ENCODE results near the gene HOXA6. TPM values are rescaled to one million over a fixed set of nuclear protein-coding genes. Genes with fewer than 3 reads are reported as not detected.

The HOXA6 gene
- total and polyA plus RNA-seq, 9 of the 15 experiments (the other 6 are each of a cell fraction or from before 2014, with no cell fraction given), result not detected

DNA sequence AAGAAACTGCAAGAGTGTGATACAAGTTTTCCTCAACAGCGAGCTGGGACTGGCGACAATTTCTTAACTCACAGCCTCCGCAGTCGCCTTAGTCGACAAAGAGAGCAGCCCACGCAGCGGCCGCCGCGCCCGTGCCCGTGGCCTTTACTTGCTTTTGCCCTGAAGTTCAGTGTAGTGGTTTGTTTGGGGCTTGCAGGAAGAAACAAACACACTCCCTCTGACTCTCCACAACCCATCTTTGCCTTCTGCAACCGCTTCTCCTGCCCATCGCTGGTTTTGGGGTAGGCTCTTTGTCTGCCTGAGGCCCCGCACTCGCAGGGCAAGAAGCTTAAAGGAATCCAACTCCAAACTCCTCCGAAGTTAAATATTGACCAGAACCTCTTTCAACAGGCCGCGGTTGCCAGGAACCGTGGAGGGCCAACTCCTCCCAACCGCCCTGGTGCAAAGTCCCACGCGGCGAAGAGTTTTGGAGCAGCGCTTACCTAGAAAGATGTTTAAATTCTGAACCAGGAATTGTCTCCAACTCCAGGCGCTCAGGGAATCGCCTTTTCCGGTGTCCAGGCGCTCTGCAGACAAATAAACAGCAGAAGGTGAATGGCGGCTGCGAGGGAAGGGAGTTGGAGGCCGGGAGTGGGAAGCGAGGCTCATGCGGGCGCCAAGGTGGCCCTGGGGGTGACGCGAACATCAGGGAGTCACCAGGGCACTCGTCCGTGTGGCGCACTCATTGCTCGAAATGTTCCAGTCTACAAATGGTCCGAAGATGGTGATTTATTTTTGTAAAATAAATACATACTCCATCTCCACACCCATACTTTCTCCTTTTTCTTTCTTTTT, 25.3 kb downstream of the HOXA6 start:
- Histone ChIP-seq H3K4me2 (ENCODE audit: insufficient read depth, low read length) (no peak overlapping the region), H3K9ac (ENCODE audit: insufficient read depth in 1 of 2, low read depth in 2 of 2, low read length in 2 of 2) (no peak overlapping the region), H3K79me2 (ENCODE audit: control insufficient read depth, insufficient read depth, low read length) (no peaks in the 10 kb centered on the region), H2AFZ (ENCODE audit: low read depth, low read length) (no peak overlapping the region), H3K27ac (ENCODE audit: extremely low read depth, low read depth, low read length) (no peak overlapping the region), H3K9me3 (replicated peaks; ENCODE audit: control insufficient read depth, insufficient read depth, low read depth, low read length) (no peaks in the 10 kb centered on the region), H3K27me3 (ENCODE audit: control insufficient read depth in 2 of 2, insufficient read depth in 2 of 2, low read length in 2 of 2) (peaks cover 29 to 68% of the 10 kb centered on the region in 2 experiments), H3K9me1 (ENCODE audit: control insufficient read depth, insufficient read depth, low read length) (no peaks in the 10 kb centered on the region), H3K36me3 (ENCODE audit: control insufficient read depth, insufficient read depth, low read length) (no peaks in the 10 kb centered on the region), H4K20me1 (replicated peaks; ENCODE audit: control insufficient read depth, insufficient read depth, low read length) (no peaks in the 10 kb centered on the region; the same call in 1 of the 2 replicates), H3K4me3 (no peak overlapping the region), H3K4me1 (replicated peaks in 1 of 2; ENCODE audit: control insufficient read depth in 2 of 2, insufficient read depth in 2 of 2, low read length in 2 of 2) (no peaks in the 10 kb centered on the region)
- ATAC-seq (no peak), DNase-seq (ENCODE audit: extremely low read depth in 1 of 4, low spot score in 3 of 4) (no peak), FAIRE-seq (no peak)
- BruUV-seq (replicated peaks), result no TSS peak
- ChIA-PET CTCF (ENCODE audit: low intra/inter-chr PET ratio) (no interaction called here), POLR2A (interaction anchor here (0.6 kb wide), 1 partner anchor 94 kb away, joined by 3 read pairs; no protein-coding TSS in a partner anchor)
- in situ Hi-C loops (cut with MboI) (no loop called here), intact Hi-C loops (cut with micrococcal nuclease) (no loop called here)
- WGBS (ENCODE audit: insufficient coverage, low coverage, missing lambda C conversion rate), result 15% methylated on average over 39 of the region's 42 CpGs
- TF ChIP-seq RAD51 (IDR thresholded peaks at IDR 0.05; ENCODE audit: borderline replicate concordance, low read depth) (no peak), ZNF407 (IDR thresholded peaks at IDR 0.05; ENCODE audit: low read depth) (no peak), ZNF511 (CRISPR knock-in tag; IDR thresholded peaks at IDR 0.05) (no peak), RAD21 (CRISPR knock-in tag; conservative IDR thresholded peaks at IDR 0.05 in 1 of 2, IDR thresholded peaks at IDR 0.05 in 1 of 2) (no peak), SRSF7 (optimal IDR thresholded peaks at IDR 0.05; ENCODE audit: low read depth, low read length) (no peak), SRSF9 (IDR thresholded peaks at IDR 0.05; ENCODE audit: borderline replicate concordance, low read depth, low read length) (no peak)
- TF ChIP-seq, protein P1, sequence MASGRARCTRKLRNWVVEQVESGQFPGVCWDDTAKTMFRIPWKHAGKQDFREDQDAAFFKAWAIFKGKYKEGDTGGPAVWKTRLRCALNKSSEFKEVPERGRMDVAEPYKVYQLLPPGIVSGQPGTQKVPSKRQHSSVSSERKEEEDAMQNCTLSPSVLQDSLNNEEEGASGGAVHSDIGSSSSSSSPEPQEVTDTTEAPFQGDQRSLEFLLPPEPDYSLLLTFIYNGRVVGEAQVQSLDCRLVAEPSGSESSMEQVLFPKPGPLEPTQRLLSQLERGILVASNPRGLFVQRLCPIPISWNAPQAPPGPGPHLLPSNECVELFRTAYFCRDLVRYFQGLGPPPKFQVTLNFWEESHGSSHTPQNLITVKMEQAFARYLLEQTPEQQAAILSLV (tag; IDR thresholded peaks at IDR 0.05), result no peak
